Gastrocnemius medialis (tissue), 4 donors: Measurements from ENCODE around the gene KIF17.

Experiments used
- CTCF ChIP-seq, 5 experiments: fragments of 450-650 bp in 3 of 5; fragments of 200-600 bp in 2 of 5; sonication (generic) in 2 of 5; IDR thresholded peaks in 4 of 5; conservative IDR thresholded peaks in 1 of 5; 1 replicate in 4 of 5; 2 replicates in 1 of 5; pipeline ENCODE4 v1.5.1; 2016 to 2019; ENCODE audit warnings: antibody characterized with exemption in 5 of 5, mild to moderate bottlenecking in 3 of 5, moderate library complexity in 3 of 5
- POLR2A ChIP-seq, 2 donors: fragments of 450-650 bp; IDR thresholded peaks; one replicate each; pipeline ENCODE4 v1.6.1; 2017; ENCODE audit warnings: antibody characterized with exemption in 2 of 2, mild to moderate bottlenecking in 2 of 2, moderate library complexity in 2 of 2

GRCh38 chr1:20636785-20637347 lies 80.9 kb downstream of the KIF17 start:
- TF ChIP-seq CTCF (IDR thresholded peaks at IDR 0.05 in 4 of 5, conservative IDR thresholded peaks at IDR 0.05 in 1 of 5) (no peak), POLR2A (IDR thresholded peaks at IDR 0.05) (no peak)
